Activated T-helper 1 cell treated with anti-CD3 and anti-CD28 coated beads, Interleukin-2, amount 50 U/mL, for 16 hours (primary cell): ENCODE data around the gene PRMT7.

ENCODE experiments used
- DNase-seq, 2 donors: peaks; one replicate each; pipeline ENCODE4 v3.0.0-alpha.2; 2020; ENCODE audit warnings: low read depth in 1 of 2, low spot score in 1 of 2

PRMT7 gene

GRCh38 chr16:68345958-68346635, 35.3 kb downstream of the PRMT7 start:
- no peak for DNase-seq

DNA sequence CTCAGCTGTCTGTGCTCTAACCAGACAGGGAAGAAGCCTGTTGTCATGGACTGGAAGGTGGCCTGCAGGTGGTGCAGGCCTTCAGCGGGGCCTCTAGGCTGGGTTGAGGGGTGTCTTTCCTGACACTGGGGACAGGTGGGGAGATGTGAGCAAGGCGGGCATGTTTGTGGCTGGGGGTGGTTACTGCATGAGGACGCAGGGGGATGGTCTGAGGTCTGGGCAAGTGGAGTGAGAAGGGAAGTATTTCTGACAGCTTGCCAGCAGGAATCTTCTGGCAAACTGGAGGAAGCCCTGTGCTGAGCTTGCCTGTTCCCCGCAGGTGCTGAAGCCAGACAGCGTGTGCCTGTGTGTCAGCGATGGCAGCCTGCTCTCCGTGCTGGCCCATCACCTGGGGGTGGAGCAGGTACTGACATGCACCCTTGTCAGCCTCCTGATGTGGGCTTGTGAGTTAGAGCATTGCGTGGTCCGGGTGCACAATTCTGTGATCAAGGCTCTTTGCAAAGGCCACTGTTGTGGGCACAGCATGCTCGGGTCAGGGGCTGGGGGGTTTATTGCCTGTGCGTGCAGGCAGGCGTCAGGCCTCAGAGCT, 36.2 kb downstream of the PRMT7 start:
- DNase-seq, result no peak

DNA sequence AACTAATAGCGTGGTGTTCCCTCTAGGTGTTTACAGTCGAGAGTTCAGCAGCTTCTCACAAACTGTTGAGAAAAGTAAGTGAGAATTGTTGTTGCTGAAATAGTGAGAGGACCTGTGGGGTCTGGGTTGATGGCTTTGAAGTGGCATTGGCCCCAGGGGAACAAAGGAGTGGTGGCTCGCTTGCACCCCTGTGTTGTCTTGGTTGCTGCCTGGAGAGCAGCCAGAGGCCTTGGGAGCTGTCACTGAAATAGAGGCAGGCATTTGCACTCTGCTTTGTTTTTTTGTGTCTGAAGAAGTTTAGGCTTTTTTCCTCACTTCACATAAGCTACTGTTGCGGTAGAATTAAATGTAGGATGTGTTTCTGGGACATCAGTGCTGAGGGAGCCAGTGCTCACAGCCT, 36.8 kb downstream of the PRMT7 start:
- no peak for DNase-seq

DNA sequence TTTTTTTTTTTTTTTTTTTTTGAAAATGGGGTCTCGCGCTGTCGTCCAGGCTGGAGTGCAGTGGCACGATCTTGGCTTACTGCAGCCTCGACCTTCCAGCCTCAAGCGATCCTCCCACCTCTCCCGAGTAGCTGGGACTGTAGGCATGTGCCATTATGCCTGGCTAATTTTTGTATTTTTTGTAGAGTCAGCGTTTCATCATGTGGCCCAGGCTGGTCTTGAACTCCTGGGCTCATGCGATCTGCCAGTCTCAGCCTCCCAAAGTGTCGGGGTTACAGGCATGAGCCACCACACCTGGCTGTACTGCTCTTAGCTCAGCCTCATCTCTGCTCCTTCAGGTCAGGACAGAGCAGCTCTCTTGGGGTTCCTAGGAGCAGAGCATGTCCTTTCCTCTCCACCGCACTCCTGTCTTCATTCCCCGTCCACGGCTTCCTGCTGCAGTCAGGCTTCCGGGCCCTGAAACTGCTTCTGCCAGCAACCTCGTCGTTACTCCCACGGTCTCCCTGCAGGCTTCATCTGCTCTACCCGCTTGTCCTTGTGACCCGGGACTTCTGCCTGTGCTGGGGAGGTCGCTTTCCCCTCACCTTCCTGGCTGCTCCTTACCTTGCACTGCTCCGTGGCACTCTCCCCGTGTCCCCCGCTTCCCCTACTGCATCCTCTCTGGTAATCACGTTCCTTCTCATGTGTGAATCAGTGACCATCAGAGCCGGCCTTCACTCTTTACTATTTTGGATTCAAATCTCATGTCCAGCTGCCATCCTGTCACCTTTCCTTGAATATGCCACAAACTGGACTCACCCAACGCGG, 38.0 kb downstream of the PRMT7 start:
- no peak for DNase-seq

GRCh38 chr16:68349838-68350410, 39.1 kb downstream of the PRMT7 start:
- DNase-seq, result no peak

- no peak for DNase-seq
Measured at GRCh38 chr16:68350813-68351350, 40.1 kb downstream of the PRMT7 start.

GRCh38 chr16:68351463-68351862, 40.6 kb downstream of the PRMT7 start:
- no peak for DNase-seq

GRCh38 chr16:68351991-68352431, 41.2 kb downstream of the PRMT7 start:
- no peak for DNase-seq

DNA sequence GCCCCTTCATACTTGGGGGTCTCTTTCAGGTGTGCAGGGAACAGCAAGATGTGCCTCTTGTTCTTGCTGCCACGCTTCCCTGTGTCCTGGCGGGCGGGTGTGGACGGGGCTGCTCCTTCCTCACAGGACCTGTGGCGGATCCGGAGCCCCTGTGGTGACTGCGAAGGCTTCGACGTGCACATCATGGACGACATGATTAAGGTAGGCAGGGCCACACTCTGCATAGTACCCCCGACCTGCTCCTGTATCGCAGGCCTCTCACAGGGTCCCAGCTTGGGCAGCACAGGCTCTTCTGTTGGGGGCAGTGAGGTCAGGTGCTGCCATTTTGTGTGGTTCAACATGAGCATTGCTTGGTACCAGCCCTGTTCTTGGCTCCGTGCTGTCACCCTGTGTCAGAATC, 42.5 kb downstream of the PRMT7 start:
- no peak for DNase-seq

DNA sequence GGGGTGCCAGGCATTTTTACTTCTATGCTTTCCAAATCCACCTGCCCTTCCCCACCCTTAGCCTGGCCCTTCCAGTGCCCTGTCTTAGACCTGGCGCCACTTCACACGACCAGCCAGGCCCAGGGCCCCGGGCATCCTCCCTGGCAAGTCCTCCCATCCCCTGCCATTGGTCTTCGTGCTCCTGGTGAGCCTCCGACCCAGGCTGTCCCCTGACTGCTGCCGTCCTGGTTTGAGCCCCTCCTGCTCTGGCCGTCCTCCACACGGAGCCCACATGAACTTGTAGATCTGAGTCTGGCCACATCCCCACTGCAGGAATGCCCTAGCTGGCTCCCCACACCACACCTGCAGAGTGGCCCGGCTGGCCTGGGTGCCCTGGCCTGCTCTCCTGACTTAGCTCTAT, 44.0 kb downstream of the PRMT7 start:
- no peak for DNase-seq

DNA sequence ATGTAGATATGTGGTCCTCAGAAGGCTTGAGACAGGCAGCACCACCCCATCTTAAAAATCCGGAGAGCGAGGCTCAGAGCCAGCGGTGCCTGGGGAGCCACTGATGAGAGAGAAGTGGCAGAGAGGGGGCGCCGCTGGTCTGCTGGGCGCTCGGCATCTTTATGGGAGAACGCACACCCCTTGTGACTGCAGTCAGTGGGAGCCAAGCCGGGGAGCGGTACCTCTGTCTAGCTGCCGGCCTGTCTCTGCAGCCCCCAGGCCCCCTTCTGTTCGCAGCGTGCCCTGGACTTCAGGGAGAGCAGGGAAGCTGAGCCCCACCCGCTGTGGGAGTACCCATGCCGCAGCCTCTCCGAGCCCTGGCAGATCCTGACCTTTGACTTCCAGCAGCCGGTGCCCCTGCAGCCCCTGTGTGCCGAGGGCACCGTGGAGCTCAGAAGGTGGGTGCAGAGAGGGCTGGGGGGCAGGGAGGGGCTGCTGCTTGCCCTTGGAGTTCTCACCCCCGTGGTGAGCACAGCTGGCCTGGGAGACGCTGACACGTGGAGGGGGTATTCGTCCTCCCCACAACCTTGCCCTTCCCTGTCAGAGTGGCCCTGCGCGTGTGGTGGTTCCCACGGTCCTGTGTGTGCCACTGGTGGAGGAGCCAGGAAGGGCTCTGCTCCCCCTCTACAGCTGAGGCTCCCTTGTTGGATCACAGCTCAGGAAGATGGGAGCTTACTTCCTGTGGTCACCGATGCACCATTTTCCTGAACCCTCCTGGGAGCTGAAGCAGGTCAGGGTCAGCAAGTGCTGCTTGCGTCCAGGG, 44.8 kb downstream of the PRMT7 start:
- no peak for DNase-seq

GRCh38 chr16:68356249-68356918, 45.6 kb downstream of the PRMT7 start:
- DNase-seq, result peak; percentile 29 to 35

DNA sequence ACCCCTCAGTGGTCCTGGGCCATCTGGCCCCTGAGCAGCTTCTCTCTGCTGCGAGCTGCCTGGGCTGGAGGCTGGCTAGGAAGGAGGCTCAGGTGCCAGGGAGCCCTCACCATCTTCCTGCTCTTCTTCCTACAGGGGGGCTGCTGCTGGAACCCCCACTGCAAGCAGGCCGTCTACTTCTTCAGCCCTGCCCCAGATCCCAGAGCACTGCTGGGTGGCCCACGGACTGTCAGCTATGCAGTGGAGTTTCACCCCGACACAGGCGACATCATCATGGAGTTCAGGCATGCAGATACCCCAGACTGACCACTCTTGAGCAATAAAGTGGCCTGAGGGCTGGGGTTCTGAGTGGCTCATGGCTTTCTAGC, 46.1 kb downstream of the PRMT7 start:
- no peak for DNase-seq

- DNase-seq, result no peak
Measured at GRCh38 chr16:68357521-68357922, 46.7 kb downstream of the PRMT7 start.

- no peak for DNase-seq
Measured at GRCh38 chr16:68357923-68358322, 47.1 kb downstream of the PRMT7 start.

GRCh38 chr16:68358951-68359350, 48.1 kb downstream of the PRMT7 start:
- no peak for DNase-seq

- DNase-seq, result no peak
Measured at GRCh38 chr16:68359398-68360191, 48.8 kb downstream of the PRMT7 start.

- no peak for DNase-seq
Measured at GRCh38 chr16:68360547-68360946, 49.7 kb downstream of the PRMT7 start.

GRCh38 chr16:68360956-68361355, 50.1 kb downstream of the PRMT7 start:
- DNase-seq, result no peak

DNA sequence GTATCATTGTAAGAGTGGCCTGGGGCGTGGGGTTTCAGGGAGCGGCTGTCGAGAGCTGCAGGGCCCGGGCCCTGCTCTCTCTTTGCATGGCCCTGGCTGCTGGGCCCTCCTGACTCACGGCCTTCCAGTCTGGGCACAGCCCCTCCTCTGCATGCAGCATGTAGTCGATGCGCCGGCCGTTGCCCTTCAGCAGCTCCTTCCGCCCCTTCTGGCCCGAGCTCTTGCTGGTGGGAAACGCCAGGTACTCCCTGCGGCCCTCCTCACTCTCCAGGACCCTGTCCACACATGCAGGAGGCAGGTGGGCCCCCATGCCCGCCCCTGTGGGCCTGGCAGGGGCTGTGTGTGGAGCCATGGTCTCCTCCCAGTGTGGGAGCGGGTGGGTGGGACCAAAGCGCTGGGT, 50.7 kb downstream of the PRMT7 start:
- no peak for DNase-seq
